ACHN (cell line): Measurements from ENCODE around the gene CBX6.
A peak's percentile ranks its signal among the peaks of the same experiment; 100 is the strongest.
"Not testable (repeated sequence)": the region's sequence is repeated elsewhere in the genome, so short reads cannot be mapped to it uniquely, and the experiment has no call there.

Source experiments
- DNase-seq: peaks from one replicate; pipeline ENCODE4 v3.0.0-alpha.2; 2015
- in situ Hi-C: cut with HindIII; loops from 2 replicates; pipeline ENCODE4 v1.10.0; 2017; ENCODE audit warnings: low sequenced_read_pairs, low pct_ligation_motif_present, low pct_unique_long_range_greater_than_20kb

Gene CBX6

GRCh38 chr22:38872172-38872830, at the start of gene CBX6:
Gene CBX6 (minus strand): TSS chr22:38872216. CDS start chr22:38872190, 26 bp downstream.
- peak; percentile 89 for DNase-seq
- in situ Hi-C loops = no loop called here

- DNase-seq = no peak
- in situ Hi-C loops = no loop called here
Observed at GRCh38 chr22:38921806-38922205, 49.8 kb upstream of the CBX6 start.

- in situ Hi-C loops = no loop called here
- no peak for DNase-seq
Observed at GRCh38 chr22:38921120-38921519, 49.1 kb upstream of the CBX6 start.

- in situ Hi-C loops = no loop called here
- no peak for DNase-seq
Observed at GRCh38 chr22:38919631-38920190, 47.7 kb upstream of the CBX6 start.

GRCh38 chr22:38911434-38911833, 39.4 kb upstream of the CBX6 start:
- in situ Hi-C loops = no loop called here
- DNase-seq = no peak

GRCh38 chr22:38907767-38908166, 35.8 kb upstream of the CBX6 start:
- in situ Hi-C loops = no loop called here

GRCh38 chr22:38906052-38906451, 34.0 kb upstream of the CBX6 start:
- no peak for DNase-seq
- in situ Hi-C loops = no loop called here

More at GRCh38 chr22:38907767-38908166, 35.8 kb upstream of the CBX6 start:
- no peak for DNase-seq

GRCh38 chr22:38904052-38904617, 32.1 kb upstream of the CBX6 start:
- DNase-seq, in situ Hi-C loops: not testable (repeated sequence)

- DNase-seq = no peak
- in situ Hi-C loops = no loop called here
Observed at GRCh38 chr22:38901111-38901641, 29.2 kb upstream of the CBX6 start.

- in situ Hi-C loops = no loop called here
- no peak for DNase-seq
Observed at GRCh38 chr22:38900677-38901076, 28.7 kb upstream of the CBX6 start.

- in situ Hi-C loops = no loop called here
- no peak for DNase-seq
Observed at GRCh38 chr22:38891256-38891655, 19.2 kb upstream of the CBX6 start.

GRCh38 chr22:38890377-38890776, 18.4 kb upstream of the CBX6 start:
- in situ Hi-C loops = no loop called here
- DNase-seq = no peak

- DNase-seq = no peak
- in situ Hi-C loops = no loop called here
Observed at GRCh38 chr22:38886333-38886732, 14.3 kb upstream of the CBX6 start.

- in situ Hi-C loops = no loop called here
Observed at GRCh38 chr22:38882972-38883622, 11.1 kb upstream of the CBX6 start.

GRCh38 chr22:38881997-38882879, 10.2 kb upstream of the CBX6 start:
- in situ Hi-C loops = no loop called here
- no peak for DNase-seq

More at GRCh38 chr22:38882972-38883622, 11.1 kb upstream of the CBX6 start:
- DNase-seq = no peak

- no peak for DNase-seq
- in situ Hi-C loops = no loop called here
Observed at GRCh38 chr22:38881464-38881871, 9.5 kb upstream of the CBX6 start.

- no peak for DNase-seq
- in situ Hi-C loops = no loop called here
Observed at GRCh38 chr22:38879961-38880360, 7.9 kb upstream of the CBX6 start.

GRCh38 chr22:38879108-38879729, 7.2 kb upstream of the CBX6 start:
- DNase-seq = peak; percentile 22
- in situ Hi-C loops = no loop called here
